ENCODE results near the gene NUBP2. TPM values are rescaled to one million over a fixed set of nuclear protein-coding genes. Genes with fewer than 3 reads are reported as not detected.
A peak's percentile ranks its signal among the peaks of the same experiment; 100 is the strongest.

NUBP2 gene
- total RNA-seq, 2 experiments from 2014 or later: 63.6 to 64.2 TPM

- peak overlapping the region; percentile 99 for H3K4me3 Mint-ChIP-seq
- DNase-seq: no peak
- H3K27ac Mint-ChIP-seq: peak overlapping the region; percentile 42
- H3K36me3 Mint-ChIP-seq: peaks cover 14% of the 10 kb centered on the region
- H3K4me1 Mint-ChIP-seq: peaks cover 10% of the 10 kb centered on the region
- H3K9me3 Mint-ChIP-seq: no peaks in the 10 kb centered on the region
- peaks cover 3% of the 10 kb centered on the region for H3K27me3 Mint-ChIP-seq
These were observed 8.9 kb upstream of the NUBP2 start for GRCh38 chr16:1773703-1774447.

- Mint-ChIP-seq H3K4me1 (peaks cover 10% of the 10 kb centered on the region), H3K4me3 (peak overlapping the region; percentile 99), H3K36me3 (peaks cover 14% of the 10 kb centered on the region), H3K9me3 (no peaks in the 10 kb centered on the region), H3K27ac (no peak overlapping the region), H3K27me3 (peaks cover 3% of the 10 kb centered on the region)
- DNase-seq: no peak
These were observed 8.3 kb upstream of the NUBP2 start for GRCh38 chr16:1774448-1774780.

- no peak for DNase-seq
- Mint-ChIP-seq H3K4me1 (peaks cover 7% of the 10 kb centered on the region), H3K9me3 (no peaks in the 10 kb centered on the region), H3K27me3 (peaks cover 3% of the 10 kb centered on the region), H3K36me3 (peaks cover 11% of the 10 kb centered on the region), H3K27ac (no peak overlapping the region), H3K4me3 (peak overlapping the region; percentile 29)
These were observed 7.5 kb upstream of the NUBP2 start for GRCh38 chr16:1775006-1775845.

- no peaks in the 10 kb centered on the region for H3K9me3 Mint-ChIP-seq
These were observed 6.7 kb upstream of the NUBP2 start for GRCh38 chr16:1775846-1776671.

GRCh38 chr16:1776672-1776955, 6.1 kb upstream of the NUBP2 start:
- H3K4me1 Mint-ChIP-seq: peaks cover 7% of the 10 kb centered on the region
- DNase-seq: no peak
- H3K27me3 Mint-ChIP-seq: peaks cover 3% of the 10 kb centered on the region
- peaks cover 9% of the 10 kb centered on the region for H3K36me3 Mint-ChIP-seq
- H3K9me3 Mint-ChIP-seq: no peaks in the 10 kb centered on the region
- H3K4me3 Mint-ChIP-seq: no peak overlapping the region
- H3K27ac Mint-ChIP-seq: no peak overlapping the region

More at GRCh38 chr16:1775846-1776671, 6.7 kb upstream of the NUBP2 start:
- DNase-seq: no peak
- Mint-ChIP-seq H3K4me1 (peaks cover 5% of the 10 kb centered on the region), H3K4me3 (no peak overlapping the region), H3K27me3 (peaks cover 3% of the 10 kb centered on the region), H3K36me3 (peaks cover 9% of the 10 kb centered on the region), H3K27ac (no peak overlapping the region)

- Mint-ChIP-seq H3K36me3 (peaks cover 5% of the 10 kb centered on the region), H3K9me3 (no peaks in the 10 kb centered on the region), H3K27ac (no peak overlapping the region), H3K27me3 (peaks cover 3% of the 10 kb centered on the region), H3K4me1 (peaks cover 10% of the 10 kb centered on the region), H3K4me3 (no peak overlapping the region)
- DNase-seq: no peak
These were observed 5.8 kb upstream of the NUBP2 start for GRCh38 chr16:1776991-1777374.

GRCh38 chr16:1777375-1778199, 5.2 kb upstream of the NUBP2 start:
- Mint-ChIP-seq H3K9me3 (no peaks in the 10 kb centered on the region), H3K4me1 (peaks cover 7% of the 10 kb centered on the region), H3K4me3 (no peak overlapping the region), H3K27ac (no peak overlapping the region), H3K27me3 (no peaks in the 10 kb centered on the region), H3K36me3 (no peaks in the 10 kb centered on the region)
- no peak for DNase-seq

GRCh38 chr16:1778200-1779179, 4.3 kb upstream of the NUBP2 start:
- no peak overlapping the region for H3K4me3 Mint-ChIP-seq
- peaks cover 7% of the 10 kb centered on the region for H3K4me1 Mint-ChIP-seq
- no peaks in the 10 kb centered on the region for H3K27me3 Mint-ChIP-seq
- H3K9me3 Mint-ChIP-seq: no peaks in the 10 kb centered on the region
- H3K36me3 Mint-ChIP-seq: peaks cover 3% of the 10 kb centered on the region
- H3K27ac Mint-ChIP-seq: no peak overlapping the region
- DNase-seq: no peak

- H3K27me3 Mint-ChIP-seq: no peaks in the 10 kb centered on the region
- no peak for DNase-seq
- H3K27ac Mint-ChIP-seq: no peak overlapping the region
- no peaks in the 10 kb centered on the region for H3K9me3 Mint-ChIP-seq
- no peak overlapping the region for H3K4me3 Mint-ChIP-seq
- H3K36me3 Mint-ChIP-seq: peaks cover 8% of the 10 kb centered on the region
- peaks cover 7% of the 10 kb centered on the region for H3K4me1 Mint-ChIP-seq
These were observed 3.5 kb upstream of the NUBP2 start for GRCh38 chr16:1779234-1779701.

GRCh38 chr16:1779741-1780676, 2.8 kb upstream of the NUBP2 start:
- H3K9me3 Mint-ChIP-seq: no peaks in the 10 kb centered on the region
- peak overlapping the region; percentile 14 for H3K4me3 Mint-ChIP-seq
- peaks cover 8% of the 10 kb centered on the region for H3K4me1 Mint-ChIP-seq
- peak overlapping the region; percentile 72 for H3K27ac Mint-ChIP-seq
- DNase-seq: no peak
- no peaks in the 10 kb centered on the region for H3K27me3 Mint-ChIP-seq
- H3K36me3 Mint-ChIP-seq: peaks cover 8% of the 10 kb centered on the region

- Mint-ChIP-seq H3K4me3 (peak overlapping the region; percentile 82), H3K27ac (no peak overlapping the region), H3K36me3 (peaks cover 8% of the 10 kb centered on the region), H3K9me3 (no peaks in the 10 kb centered on the region), H3K27me3 (no peaks in the 10 kb centered on the region), H3K4me1 (peaks cover 11% of the 10 kb centered on the region)
- no peak for DNase-seq
These were observed 2.1 kb upstream of the NUBP2 start for GRCh38 chr16:1780677-1781072.

GRCh38 chr16:1781254-1781653, 1.5 kb upstream of the NUBP2 start:
- H3K4me1 Mint-ChIP-seq: peaks cover 12% of the 10 kb centered on the region
- H3K27me3 Mint-ChIP-seq: no peaks in the 10 kb centered on the region
- peak overlapping the region; percentile 25 for H3K27ac Mint-ChIP-seq
- DNase-seq: no peak
- peaks cover 8% of the 10 kb centered on the region for H3K36me3 Mint-ChIP-seq
- H3K9me3 Mint-ChIP-seq: no peaks in the 10 kb centered on the region
- peak overlapping the region; percentile 82 for H3K4me3 Mint-ChIP-seq

All from activated naive CD8-positive, alpha-beta T cell treated with anti-CD3 and anti-CD28 coated beads for 36 hours (primary cell).